GM21528 (cell line): ENCODE measurements around the gene MORN4.
"Not testable (repeated sequence)": the region's sequence is repeated elsewhere in the genome, so short reads cannot be mapped to it uniquely, and the experiment has no call there.

Experiments
- ATAC-seq: cut with Tn5 transposase; IDR thresholded peaks from one replicate; pipeline ENCODE4 v1.9.1; 2021; ENCODE audit warnings: mild to moderate bottlenecking, moderate library complexity; ENCODE audit not compliant: unreplicated experiment, low FRiP score

Gene MORN4

GRCh38 chr10:97642471-97643159 is 9.3 kb upstream of the MORN4 start:
- ATAC-seq: not testable (repeated sequence)

GRCh38 chr10:97640868-97641811 is 7.8 kb upstream of the MORN4 start:
- ATAC-seq: peak; percentile 25

DNA sequence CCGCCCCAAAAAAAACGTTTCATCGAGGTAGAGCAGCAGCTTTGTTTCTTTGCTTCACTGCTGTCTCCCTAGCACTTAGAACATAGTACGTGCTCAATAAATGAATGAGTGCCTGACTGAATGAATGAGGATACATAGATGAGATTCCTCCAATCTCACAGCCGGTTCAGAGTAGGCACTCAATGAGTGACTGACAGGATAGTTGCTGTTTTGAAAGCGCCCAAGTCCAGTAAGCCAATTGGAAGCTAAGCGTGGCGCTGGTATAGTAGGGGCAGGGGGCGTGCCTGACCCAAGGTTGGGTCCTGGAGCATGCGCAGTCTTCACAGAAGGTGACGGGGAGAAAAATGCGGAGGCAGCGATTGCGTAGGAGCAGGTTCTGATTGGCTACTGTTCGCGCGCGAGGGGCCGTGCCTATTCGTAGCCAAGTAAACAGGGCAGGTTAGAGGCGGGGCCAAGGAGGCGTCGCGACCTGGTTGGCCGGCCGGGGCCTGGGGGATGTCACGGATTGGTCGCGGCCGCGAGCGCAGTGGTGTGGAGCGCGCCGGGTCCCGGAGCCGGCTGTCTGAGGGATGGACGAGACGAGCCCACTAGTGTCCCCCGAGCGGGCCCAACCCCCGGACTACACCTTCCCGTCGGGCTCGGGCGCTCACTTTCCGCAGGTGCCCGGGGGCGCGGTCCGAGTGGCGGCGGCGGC is 7.0 kb upstream of the MORN4 start, which contains the start of gene PI4K2A:
PI4K2A (plus strand) TSS at position 498 of the 694 bp plus-strand sequence; CDS start at position 570, 72 bp downstream.
- ATAC-seq: peak; percentile 96

GRCh38 chr10:97639090-97639489 is 5.8 kb upstream of the MORN4 start:
- not testable (repeated sequence) for ATAC-seq

DNA sequence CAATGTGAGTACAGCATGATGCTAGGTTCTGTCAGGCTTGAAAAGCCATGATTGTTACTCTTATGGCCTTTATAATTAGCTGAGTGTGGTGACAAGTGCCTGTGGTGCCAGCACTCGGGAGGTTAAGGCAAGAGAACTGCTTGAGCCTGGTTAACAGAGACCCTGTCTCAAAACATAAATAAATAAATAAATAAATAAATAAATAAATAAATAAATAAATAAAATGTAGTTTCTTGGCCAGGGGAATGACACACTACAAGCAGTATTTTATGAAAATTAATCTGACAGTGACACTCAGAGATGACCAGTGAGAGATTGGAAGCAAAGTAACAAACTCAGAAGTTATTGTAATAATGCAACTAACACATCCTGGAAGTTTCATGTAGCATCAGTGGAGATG is 2.3 kb upstream of the MORN4 start:
- no peak for ATAC-seq

DNA sequence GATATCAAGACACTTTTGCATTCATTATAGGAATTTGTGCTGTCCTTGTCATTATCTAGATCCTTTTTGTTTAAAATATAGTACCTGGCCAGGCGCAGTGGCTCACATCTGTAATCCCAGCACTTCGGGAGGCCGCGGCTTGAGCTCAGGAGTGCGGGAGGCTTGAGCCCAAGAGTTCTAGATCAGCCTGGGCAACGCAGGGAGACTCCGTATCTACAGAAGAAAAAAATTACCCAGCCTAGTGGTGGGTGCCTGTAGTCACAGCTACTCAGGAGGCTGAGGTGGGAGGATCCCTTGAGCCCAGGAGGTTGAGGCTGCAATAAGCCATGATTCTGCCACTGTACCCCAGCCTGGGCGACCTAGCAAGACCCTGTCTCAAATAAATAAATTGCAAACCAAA is 621 bp upstream of the MORN4 start:
- no peak for ATAC-seq

- no peak for ATAC-seq
These were observed 2.2 kb downstream of the MORN4 start for GRCh38 chr10:97631098-97631497.

- no peak for ATAC-seq
These were observed 4.0 kb downstream of the MORN4 start for GRCh38 chr10:97629289-97629688.

DNA sequence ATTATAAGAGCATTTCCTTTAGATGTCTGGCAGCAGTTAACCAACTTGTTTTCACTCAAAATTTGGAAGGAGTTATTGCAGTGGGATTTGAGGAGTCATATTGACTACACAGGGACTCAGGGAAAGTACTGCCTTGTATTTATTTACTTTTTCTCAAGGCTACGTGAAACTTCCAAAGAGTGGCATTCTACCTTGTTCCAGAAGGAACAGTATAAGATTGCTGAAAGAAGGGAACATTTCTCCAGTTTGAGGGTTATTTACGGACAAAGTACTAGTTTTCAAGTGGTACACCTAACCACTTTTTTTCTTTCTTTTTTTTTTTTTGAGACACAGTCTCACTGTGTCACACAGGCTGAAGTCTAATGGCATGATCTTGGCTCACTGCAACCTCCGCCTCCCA is 5.1 kb downstream of the MORN4 start:
- ATAC-seq: no peak

DNA sequence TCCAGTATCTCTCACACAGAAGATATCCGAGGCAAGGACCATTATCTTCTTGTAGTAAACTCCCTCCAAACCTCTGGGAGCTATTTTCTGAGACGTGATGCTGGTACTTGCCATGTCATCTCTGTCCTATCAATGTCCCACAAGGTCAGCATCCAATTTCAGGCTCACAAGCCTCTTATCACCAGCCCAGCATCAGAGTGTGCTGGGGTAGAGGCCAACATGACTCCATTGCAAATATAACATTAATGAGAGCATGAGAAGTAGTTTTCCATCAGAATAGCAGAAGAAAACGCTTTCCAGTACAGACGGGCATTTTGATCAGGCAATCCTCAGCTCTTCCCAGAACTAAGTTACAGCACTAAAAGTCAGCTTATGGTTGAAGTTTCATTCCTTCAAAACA is 5.6 kb downstream of the MORN4 start:
- no peak for ATAC-seq

DNA sequence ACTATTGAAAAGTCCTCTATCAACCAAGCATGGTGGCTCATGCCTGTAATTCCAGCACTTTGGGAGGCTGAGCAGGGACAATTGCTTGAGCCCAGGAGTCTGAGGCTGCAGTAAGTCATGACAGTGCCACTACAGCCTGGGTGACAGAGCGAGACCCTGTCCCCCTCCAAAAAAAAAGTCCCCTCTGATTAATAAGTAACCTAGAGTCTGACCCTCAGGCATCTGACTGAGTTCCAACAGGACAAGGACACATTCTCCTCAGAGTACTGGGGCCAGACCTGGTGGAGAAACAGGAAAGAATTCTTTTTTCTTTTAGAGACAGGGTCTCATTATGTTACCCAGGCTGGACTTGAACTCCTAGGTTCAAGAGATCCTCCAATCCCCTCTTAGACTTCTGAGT is 10.0 kb downstream of the MORN4 start:
- ATAC-seq: no peak

- ATAC-seq: no peak
These were observed 14.6 kb downstream of the MORN4 start for GRCh38 chr10:97618733-97619132.

GRCh38 chr10:97618285-97618684 is 15.0 kb downstream of the MORN4 start:
- no peak for ATAC-seq

DNA sequence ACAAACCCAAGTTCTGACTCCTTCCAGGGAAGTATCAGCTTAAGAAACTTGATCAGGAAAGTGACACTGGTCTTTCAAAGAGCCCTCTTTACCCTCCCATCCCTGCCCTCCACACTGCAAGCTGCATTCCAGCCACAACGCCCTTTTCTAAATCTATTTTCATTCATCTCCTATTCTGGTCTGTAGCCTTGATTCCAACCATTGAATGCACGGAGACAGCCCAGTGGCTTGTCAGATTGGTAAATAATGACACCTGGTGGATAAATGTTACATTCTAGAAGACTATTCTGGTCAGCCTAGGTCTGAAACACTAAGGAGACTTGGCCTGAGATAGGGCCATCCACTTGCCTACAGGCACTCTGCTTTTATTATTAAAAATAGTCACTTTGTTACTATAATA is 20.9 kb downstream of the MORN4 start:
- no peak for ATAC-seq

DNA sequence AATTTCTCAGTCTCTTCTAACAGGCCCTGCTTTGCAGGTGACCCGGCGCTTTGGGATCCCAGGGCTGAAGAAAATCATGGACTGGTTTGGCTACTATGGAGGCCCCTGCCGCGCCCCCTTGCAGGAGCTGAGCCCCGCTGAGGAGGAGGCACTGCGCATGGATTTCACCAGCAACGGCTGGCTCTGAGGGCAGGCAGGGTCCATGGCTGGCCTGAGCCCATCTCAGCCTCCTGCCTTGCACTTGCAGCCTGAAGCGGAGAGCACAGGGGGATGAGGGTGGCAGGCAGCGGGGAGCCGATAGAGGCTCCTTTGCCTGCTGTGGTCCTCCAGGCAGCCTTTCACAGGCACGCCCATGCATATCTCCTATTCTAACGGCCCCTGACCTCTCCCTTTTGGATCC is 21.8 kb downstream of the MORN4 start:
- no peak for ATAC-seq

- ATAC-seq: no peak
These were observed 24.2 kb downstream of the MORN4 start for GRCh38 chr10:97608991-97609561.

- no peak for ATAC-seq
These were observed 26.1 kb downstream of the MORN4 start for GRCh38 chr10:97607095-97607636.

GRCh38 chr10:97601268-97602215 is 31.8 kb downstream of the MORN4 start:
- ATAC-seq: no peak

DNA sequence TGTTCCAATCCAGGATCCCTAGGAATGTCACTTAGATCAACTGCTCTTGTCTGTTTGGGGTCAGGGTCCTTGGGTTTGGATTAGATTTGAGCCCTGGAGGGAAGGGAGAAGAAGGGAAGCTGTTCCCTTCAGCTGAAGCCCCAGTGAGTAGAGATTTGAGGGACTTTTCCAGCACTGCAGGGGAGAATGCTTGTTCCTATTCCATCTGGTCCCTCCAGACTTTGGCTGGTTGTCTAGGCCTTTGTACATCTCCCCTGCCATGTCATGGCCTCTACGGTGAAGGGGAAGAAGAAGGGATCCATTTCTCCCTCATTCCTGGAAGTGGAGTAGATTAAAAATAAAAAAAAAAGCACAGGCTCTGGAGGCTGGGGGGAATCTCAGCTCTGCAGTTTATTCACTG is 32.7 kb downstream of the MORN4 start:
- ATAC-seq: no peak
